Caco-2 (cell line): Measurements from ENCODE around the gene TCEA3. TPM values are rescaled to one million over a fixed set of nuclear protein-coding genes. Genes with fewer than 3 reads are reported as not detected.

Source experiments
- BruUV-seq: library from RNA; stranded (reverse); fragments of 400-500 nt; replicated peaks from 2 replicates; lab custom pipeline; 2021; lab: Mats Ljungman, UMichigan
- CTCF ChIA-PET: fragments of 300-600 bp; sonication (Branson Sonifier 250); formaldehyde crosslinking; loops from one replicate; lab custom pipeline; 2022; ENCODE audit warnings: antibody characterized with exemption; lab: Charles Lee
- POLR2A ChIA-PET: fragments of 300-600 bp; sonication (Branson Sonifier 250); formaldehyde crosslinking; loops from one replicate; lab custom pipeline; 2022; ENCODE audit warnings: antibody characterized with exemption; lab: Charles Lee
- DNase-seq, 2 experiments: peaks; one replicate each; pipeline versions ENCODE4 v3.0.0 to v3.0.0-alpha.2; 2020 to 2022
- H3K27me3 ChIP-seq: replicated peaks from 2 replicates; pipeline ENCODE4 v1.6.0; 2011; ENCODE audit warnings: low read length; ENCODE audit not compliant: control insufficient read depth, insufficient read depth
- H3K36me3 ChIP-seq: 2 replicates; pipeline ENCODE4 v1.5.1; 2011; ENCODE audit warnings: low read length; ENCODE audit not compliant: control insufficient read depth, insufficient read depth
- H3K4me1 ChIP-seq: fragments of 250-450 bp; sonication (Bioruptor Pico); 2 replicates; pipeline ENCODE4 v1.5.1; 2020; ENCODE audit warnings: mild to moderate bottlenecking
- H3K4me3 ChIP-seq: 2 replicates; pipeline ENCODE4 v1.5.1; 2011; ENCODE audit warnings: low read depth, mild to moderate bottlenecking, control low read depth, low read length
- H3K9me3 ChIP-seq: fragments of 250-450 bp; sonication (Bioruptor Pico); 2 replicates; pipeline ENCODE4 v1.5.1; 2020; ENCODE audit warnings: mild to moderate bottlenecking, moderate library complexity
- H3K27ac Mint-ChIP-seq: one replicate; pipeline ENCODE4 v1.8.0; 2022; ENCODE audit warnings: mixed read lengths; ENCODE audit not compliant: unreplicated experiment
- H3K27me3 Mint-ChIP-seq: one replicate; pipeline ENCODE4 v1.8.0; 2022; ENCODE audit warnings: mixed read lengths; ENCODE audit not compliant: insufficient read depth, unreplicated experiment
- H3K36me3 Mint-ChIP-seq: one replicate; pipeline ENCODE4 v1.8.0; 2022; ENCODE audit warnings: mild to moderate bottlenecking, mixed read lengths; ENCODE audit not compliant: insufficient read depth, unreplicated experiment
- H3K4me1 Mint-ChIP-seq: one replicate; pipeline ENCODE4 v1.8.0; 2022; ENCODE audit warnings: low read depth, mixed read lengths; ENCODE audit not compliant: unreplicated experiment
- H3K4me3 Mint-ChIP-seq: one replicate; pipeline ENCODE4 v1.8.0; 2022; ENCODE audit warnings: mild to moderate bottlenecking, moderate library complexity, mixed read lengths; ENCODE audit not compliant: unreplicated experiment
- H3K9me3 Mint-ChIP-seq: one replicate; pipeline ENCODE4 v1.8.0; 2022; ENCODE audit warnings: mixed read lengths; ENCODE audit not compliant: unreplicated experiment
- CTCF ChIP-seq, 2 experiments: fragments of 200-600 bp in 1 of 2; IDR thresholded peaks; 1 replicate in 1 of 2; 2 replicates in 1 of 2; pipeline versions ENCODE4 v1.5.1 to v1.8.0; 2011 to 2022; ENCODE audit warnings: antibody characterized with exemption in 1 of 2, control low read depth in 1 of 2, inconsistent platforms in 1 of 2, low read depth in 1 of 2, low read length in 1 of 2, mild to moderate bottlenecking in 1 of 2, moderate library complexity in 1 of 2; ENCODE audit not compliant: insufficient read depth in 1 of 2, severe bottlenecking in 1 of 2, unreplicated experiment in 1 of 2
- intact Hi-C: fragments of 100-400 bp; cut with micrococcal nuclease; formaldehyde crosslinking; loops from one replicate; pipeline ENCODE4 v1.10.0; 2022; ENCODE audit not compliant: unreplicated experiment
- total RNA-seq: library from RNA; stranded (reverse); gene quantifications from 2 replicates; pipeline ENCODE4 v1.2.3, GENCODE V29; 2022

Gene TCEA3
- total RNA-seq, 1 experiment from 2014 or later = 14.6 TPM

DNA sequence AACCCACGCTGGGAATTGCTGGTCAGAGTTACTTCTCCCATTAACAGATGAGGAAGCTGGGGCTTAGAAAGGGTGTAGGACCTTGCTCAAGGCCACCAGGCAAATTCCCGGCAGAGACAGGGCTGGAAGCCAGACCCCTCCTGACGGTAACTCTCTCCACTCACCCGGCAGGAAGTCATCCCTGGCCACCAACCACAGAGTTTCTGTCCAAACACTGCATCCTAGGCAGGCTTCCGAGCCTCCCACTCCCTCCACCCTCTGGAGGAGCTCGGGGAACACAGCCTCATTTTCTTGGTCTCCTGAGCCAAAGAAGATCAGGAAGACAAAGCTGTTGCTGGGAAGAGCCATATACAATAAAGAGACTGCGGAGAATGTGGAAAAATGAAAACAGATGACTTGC lies 29.9 kb downstream of the TCEA3 start:
- Histone ChIP-seq H3K9me3 (no peaks in the 10 kb centered on the region), H3K36me3 (no peaks in the 10 kb centered on the region; the same call in 1 of the 2 replicates), H3K27me3 (no peaks in the 10 kb centered on the region), H3K4me1 (no peaks in the 10 kb centered on the region), H3K4me3 (no peak overlapping the region)
- no peak for DNase-seq
- Mint-ChIP-seq H3K4me1 (no peaks in the 10 kb centered on the region), H3K27ac (no peak overlapping the region), H3K9me3 (no peaks in the 10 kb centered on the region), H3K36me3 (no peaks in the 10 kb centered on the region), H3K27me3 (no peaks in the 10 kb centered on the region), H3K4me3 (no peak overlapping the region)
- BruUV-seq = no TSS peak
- ChIA-PET POLR2A (no interaction called here), CTCF (no interaction called here)
- intact Hi-C loops = no loop called here
- TF ChIP-seq CTCF (IDR thresholded peaks at IDR 0.05; ENCODE audit: insufficient read depth in 1 of 2, low read depth in 1 of 2, low read length in 1 of 2, severe bottlenecking in 1 of 2, unreplicated experiment in 1 of 2) = no peak

DNA sequence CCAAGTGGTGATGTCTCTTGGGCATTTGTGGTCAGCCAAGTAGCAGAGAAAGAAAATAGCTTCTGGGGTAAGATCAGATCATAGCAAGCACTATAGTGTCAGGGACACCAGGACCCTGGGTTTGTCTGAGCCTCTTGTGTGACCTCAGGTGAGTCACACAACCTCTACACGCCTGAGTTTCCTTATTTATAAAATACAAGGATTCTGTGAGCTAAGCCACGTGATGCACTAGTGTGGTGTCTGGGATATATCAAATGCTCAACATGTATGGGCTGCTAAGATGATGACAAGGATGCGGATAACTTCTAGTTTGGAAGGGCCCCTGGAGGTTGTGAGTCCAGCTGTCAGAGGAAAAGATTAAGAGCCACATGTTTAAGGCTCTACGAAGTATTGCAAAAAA lies 30.4 kb downstream of the TCEA3 start:
- H3K27ac Mint-ChIP-seq = no peak overlapping the region

DNA sequence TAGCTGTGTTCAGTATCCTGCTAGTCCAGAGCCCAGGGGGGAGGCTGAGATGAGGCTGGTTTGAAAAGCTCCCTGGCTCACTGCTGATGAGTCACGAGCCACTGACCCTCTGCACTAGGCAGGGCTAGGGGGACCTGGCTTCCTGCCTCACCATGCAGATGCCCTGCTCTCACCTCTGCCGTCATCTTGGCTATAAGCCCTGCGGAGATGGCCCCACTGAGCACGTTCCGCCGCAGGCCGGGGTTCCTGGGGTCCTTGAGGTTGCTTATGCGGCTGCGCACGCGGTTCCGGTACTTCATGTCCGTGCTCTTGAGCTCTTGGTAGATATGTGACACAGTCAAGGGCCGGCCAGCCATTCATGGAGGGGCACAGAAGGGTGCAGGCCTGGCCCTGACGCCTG lies 30.8 kb downstream of the TCEA3 start:
- POLR2A ChIA-PET = no interaction called here

More for the DNA sequence above, 30.4 kb downstream of the TCEA3 start:
- H3K9me3 ChIP-seq = no peaks in the 10 kb centered on the region
- no peak overlapping the region for H3K4me3 ChIP-seq
- no peak for TF ChIP-seq CTCF (IDR thresholded peaks at IDR 0.05; ENCODE audit: insufficient read depth in 1 of 2, low read depth in 1 of 2, low read length in 1 of 2, severe bottlenecking in 1 of 2, unreplicated experiment in 1 of 2)
- H3K36me3 Mint-ChIP-seq = no peaks in the 10 kb centered on the region
- no peaks in the 10 kb centered on the region for H3K27me3 ChIP-seq
- no peak overlapping the region for H3K4me3 Mint-ChIP-seq
- H3K27me3 Mint-ChIP-seq = no peaks in the 10 kb centered on the region
- DNase-seq = no peak
- H3K36me3 ChIP-seq = no peaks in the 10 kb centered on the region; the same call in 1 of the 2 replicates
- H3K9me3 Mint-ChIP-seq = no peaks in the 10 kb centered on the region
- POLR2A ChIA-PET = no interaction called here
- H3K4me1 Mint-ChIP-seq = no peaks in the 10 kb centered on the region
- no TSS peak for BruUV-seq
- CTCF ChIA-PET = no interaction called here
- intact Hi-C loops = no loop called here
- no peaks in the 10 kb centered on the region for H3K4me1 ChIP-seq

More for the DNA sequence above, 30.8 kb downstream of the TCEA3 start:
- no peak for DNase-seq
- no peak overlapping the region for H3K4me3 Mint-ChIP-seq
- intact Hi-C loops = no loop called here
- CTCF ChIA-PET = no interaction called here
- no peak overlapping the region for H3K27ac Mint-ChIP-seq
- H3K27me3 Mint-ChIP-seq = no peaks in the 10 kb centered on the region
- no peaks in the 10 kb centered on the region for H3K36me3 Mint-ChIP-seq
- H3K9me3 ChIP-seq = no peaks in the 10 kb centered on the region
- H3K27me3 ChIP-seq = no peaks in the 10 kb centered on the region
- no peak for TF ChIP-seq CTCF (IDR thresholded peaks at IDR 0.05; ENCODE audit: insufficient read depth in 1 of 2, low read depth in 1 of 2, low read length in 1 of 2, severe bottlenecking in 1 of 2, unreplicated experiment in 1 of 2)
- H3K4me1 ChIP-seq = no peaks in the 10 kb centered on the region
- H3K9me3 Mint-ChIP-seq = no peaks in the 10 kb centered on the region
- no peaks in the 10 kb centered on the region; the same call in 1 of the 2 replicates for H3K36me3 ChIP-seq
- no peaks in the 10 kb centered on the region for H3K4me1 Mint-ChIP-seq
- no peak overlapping the region for H3K4me3 ChIP-seq
- BruUV-seq = no TSS peak
